NB4 (cell line): ENCODE data around the gene MAP2K6.

Experiments used
- DNase-seq: peaks from one replicate; pipeline ENCODE4 v3.0.0; 2010; ENCODE audit warnings: low read depth
- H3K4me3 ChIP-seq: one replicate; pipeline ENCODE4 v1.5.1; 2011; ENCODE audit warnings: mild to moderate bottlenecking, low read depth, low read length, moderate library complexity
- CTCF ChIP-seq: IDR thresholded peaks from one replicate; pipeline ENCODE4 v1.5.1; 2012; ENCODE audit warnings: low read depth, low read length
- MAX ChIP-seq: IDR thresholded peaks from 2 replicates; pipeline ENCODE4 v1.6.1; 2011; ENCODE audit warnings: low read depth, low read length
- MYC ChIP-seq: IDR thresholded peaks from 2 replicates; pipeline ENCODE4 v1.6.1; 2011; ENCODE audit warnings: low read depth, low read length
- POLR2A ChIP-seq: IDR thresholded peaks from 2 replicates; pipeline ENCODE4 v1.6.1; 2011; ENCODE audit warnings: mild to moderate bottlenecking; ENCODE audit not compliant: insufficient read length; ENCODE audit errors: extremely low read depth

The MAP2K6 gene

DNA sequence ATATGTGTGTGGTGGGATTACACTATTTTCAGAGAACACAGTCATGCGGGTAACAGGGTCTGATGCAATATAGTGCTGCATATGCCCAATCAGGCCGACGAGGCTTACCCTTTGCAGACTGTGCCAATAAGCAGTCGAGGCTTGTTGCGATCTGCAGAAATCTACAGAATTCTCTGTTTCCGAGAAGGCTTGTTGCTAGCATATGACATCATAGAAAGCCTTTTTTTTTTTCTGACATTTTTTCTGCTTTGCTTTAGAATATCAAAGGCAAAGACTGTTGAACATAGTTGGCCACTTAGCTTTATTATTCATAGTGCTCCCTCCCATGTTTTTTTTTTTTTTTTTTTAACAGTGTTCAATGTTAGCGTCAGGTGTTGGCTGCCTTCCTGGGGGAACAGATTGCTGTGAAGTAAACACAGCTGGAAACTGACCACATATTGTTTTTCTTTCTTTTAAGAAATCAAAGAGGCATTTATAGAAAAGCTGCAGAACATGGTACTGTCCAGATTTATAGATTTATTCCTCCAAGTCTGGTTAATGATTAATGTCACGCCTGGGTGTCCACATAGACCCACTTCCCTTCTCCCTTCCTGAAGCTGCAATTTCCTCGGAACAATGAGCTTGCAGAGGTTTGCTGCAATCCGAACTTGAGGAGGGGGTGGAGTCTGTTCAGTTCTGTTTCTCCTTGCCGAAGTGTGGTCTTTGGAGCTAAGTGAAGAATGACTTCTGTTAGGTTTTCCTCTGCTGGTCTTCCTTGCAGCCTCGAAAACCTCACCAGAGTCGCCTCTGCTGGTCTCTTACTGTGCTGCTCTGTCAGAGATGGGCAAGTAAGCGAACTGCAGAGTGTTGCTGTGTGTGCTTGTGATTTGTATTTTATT, 87.3 kb downstream of the MAP2K6 start:
- no peak for TF ChIP-seq MAX
- no peak for TF ChIP-seq MYC
- TF ChIP-seq CTCF, result no peak
- TF ChIP-seq POLR2A, result no peak
- DNase-seq, result peak; percentile 8

DNA sequence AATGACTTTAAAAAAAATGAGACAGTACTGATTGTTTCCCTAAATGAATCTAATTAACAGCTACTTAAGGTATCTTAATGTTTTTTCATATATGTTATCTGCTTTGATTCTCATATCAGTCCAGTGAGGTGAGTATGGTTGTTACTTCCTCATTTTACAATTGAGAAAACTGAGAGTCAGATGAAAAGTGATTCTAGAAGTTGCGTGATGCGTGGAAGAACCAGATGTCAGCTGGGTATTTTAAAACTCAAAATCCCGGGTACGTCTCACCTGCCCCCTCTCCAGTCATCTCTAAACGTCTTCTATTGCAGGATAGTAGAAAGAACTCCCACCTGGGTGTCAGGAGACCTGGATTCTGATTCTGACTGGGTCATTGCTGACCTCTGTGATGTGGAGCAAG, 89.2 kb downstream of the MAP2K6 start:
- TF ChIP-seq MYC (no peak), CTCF (no peak), MAX (no peak), POLR2A (no peak)
- no peak overlapping the region for H3K4me3 ChIP-seq
- no peak for DNase-seq

More for the DNA sequence above, 87.3 kb downstream of the MAP2K6 start:
- H3K4me3 ChIP-seq, result no peak overlapping the region

DNA sequence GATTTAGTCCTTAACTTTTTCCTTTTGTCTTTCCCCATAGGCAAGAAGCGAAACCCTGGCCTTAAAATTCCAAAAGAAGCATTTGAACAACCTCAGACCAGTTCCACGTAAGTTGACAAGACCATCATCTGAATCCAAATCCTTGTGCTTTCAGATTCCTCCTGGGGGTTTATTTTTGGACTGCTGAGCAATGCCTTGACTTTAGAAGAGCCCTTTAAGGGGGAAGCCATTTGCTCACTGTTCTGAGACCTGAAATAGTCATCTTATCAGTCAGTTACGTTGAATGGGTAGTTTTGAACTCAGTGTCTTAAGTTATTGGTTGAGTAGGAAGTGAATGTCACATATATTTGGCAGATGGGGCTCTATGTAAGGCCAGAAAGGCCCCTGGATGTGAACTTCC, 91.2 kb downstream of the MAP2K6 start:
- TF ChIP-seq CTCF (no peak), MAX (no peak), POLR2A (no peak), MYC (no peak)
- no peak overlapping the region for H3K4me3 ChIP-seq
- DNase-seq, result no peak

- H3K4me3 ChIP-seq, result no peak overlapping the region
- no peak for TF ChIP-seq POLR2A
- no peak for TF ChIP-seq MYC
- TF ChIP-seq CTCF, result peak; percentile 45
- TF ChIP-seq MAX, result no peak
- peak; percentile 23 for DNase-seq
These were observed 92.0 kb downstream of the MAP2K6 start for GRCh38 chr17:69506489-69506888.

- TF ChIP-seq POLR2A, result no peak
- no peak for TF ChIP-seq CTCF
- TF ChIP-seq MYC, result no peak
- TF ChIP-seq MAX, result no peak
- H3K4me3 ChIP-seq, result no peak overlapping the region
- DNase-seq, result no peak
These were observed 94.3 kb downstream of the MAP2K6 start for GRCh38 chr17:69508814-69509213.

- H3K4me3 ChIP-seq, result no peak overlapping the region
- TF ChIP-seq POLR2A, result no peak
- TF ChIP-seq CTCF, result no peak
- TF ChIP-seq MAX, result no peak
- no peak for TF ChIP-seq MYC
These were observed 96.8 kb downstream of the MAP2K6 start for GRCh38 chr17:69511250-69511649.

More at GRCh38 chr17:69511250-69511649, 96.8 kb downstream of the MAP2K6 start:
- no peak for DNase-seq
